Effector CD4-positive, alpha-beta T cell (primary cell): ENCODE data around the gene BLTP2.
A peak's percentile ranks its signal among the peaks of the same experiment; 100 is the strongest.
"Not testable (repeated sequence)": the region's sequence is repeated elsewhere in the genome, so short reads cannot be mapped to it uniquely, and the experiment has no call there.

Experiments
- DNase-seq: peaks from one replicate; pipeline ENCODE4 v3.0.0-alpha.2; 2020
- total RNA-seq: gene quantifications from one replicate; lab custom pipeline; 2026; lab: John Stamatoyannopoulos, UW

BLTP2 gene
- total RNA-seq, result 234 reads per million, percentile 94 among the genes with 10 or more reads in this experiment

DNA sequence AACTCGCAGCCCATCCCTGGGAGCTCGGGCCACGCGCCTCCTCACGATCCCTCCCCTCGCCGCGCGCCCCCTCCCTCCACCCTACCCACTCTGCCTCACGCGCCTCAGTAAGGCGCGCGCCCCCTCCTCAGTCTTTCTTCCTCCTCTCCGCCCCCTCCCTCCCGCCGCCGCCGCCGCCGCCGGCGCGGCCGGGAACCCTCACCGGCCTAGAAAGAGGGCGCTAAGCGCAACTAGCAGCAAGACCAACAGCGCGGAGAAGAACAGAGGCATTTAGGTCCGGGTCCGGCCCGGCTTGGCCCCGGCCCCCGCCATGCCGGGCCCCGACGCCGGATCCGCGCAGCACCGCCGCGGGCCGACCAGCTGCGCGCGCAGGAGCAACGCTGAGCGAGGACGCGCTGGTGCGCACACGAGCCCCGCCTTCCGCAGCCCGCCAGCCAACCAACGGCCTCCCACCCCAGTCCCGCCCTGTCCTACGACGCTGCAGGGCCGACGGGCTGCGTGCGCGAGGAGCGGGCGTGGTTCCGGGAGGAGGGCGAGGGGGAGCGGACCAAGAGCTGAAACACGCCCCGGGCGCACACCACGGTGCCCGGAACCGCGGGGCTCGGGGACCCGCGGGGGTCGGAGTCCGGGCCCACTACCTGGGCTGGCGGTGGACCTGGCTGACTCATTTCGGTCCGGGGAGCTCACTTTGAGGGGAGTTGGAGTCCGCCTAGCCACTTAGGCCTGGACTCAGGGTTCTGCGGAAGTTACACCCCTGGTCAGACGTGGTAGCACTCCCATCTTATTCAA is at the start of gene BLTP2:
TSS of gene BLTP2 (minus strand) at position 372 of the 789 bp plus-strand sequence. CDS start at position 270, 102 bp downstream.
- DNase-seq, result peak; percentile 93

DNA sequence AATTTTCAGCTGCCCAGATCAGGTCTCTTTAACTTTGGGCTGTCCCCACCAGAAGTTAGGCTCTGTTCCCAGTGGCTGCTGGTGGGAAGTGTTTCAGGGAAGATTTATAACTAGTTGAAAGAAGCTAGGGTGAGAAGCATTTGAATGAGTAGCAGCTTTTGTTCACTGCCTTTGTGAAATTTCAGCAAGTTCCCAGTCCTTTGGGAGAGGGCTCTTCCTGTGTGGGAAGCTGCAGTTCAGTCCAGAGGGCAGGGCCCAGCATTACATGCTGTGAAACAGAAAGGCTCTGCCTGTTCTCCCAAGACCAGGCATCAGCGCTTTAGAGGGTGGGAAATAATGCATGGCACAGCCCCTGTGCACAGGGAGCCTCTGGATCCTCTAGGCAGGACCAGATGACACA is 48.9 kb upstream of the BLTP2 start:
- DNase-seq, result no peak

DNA sequence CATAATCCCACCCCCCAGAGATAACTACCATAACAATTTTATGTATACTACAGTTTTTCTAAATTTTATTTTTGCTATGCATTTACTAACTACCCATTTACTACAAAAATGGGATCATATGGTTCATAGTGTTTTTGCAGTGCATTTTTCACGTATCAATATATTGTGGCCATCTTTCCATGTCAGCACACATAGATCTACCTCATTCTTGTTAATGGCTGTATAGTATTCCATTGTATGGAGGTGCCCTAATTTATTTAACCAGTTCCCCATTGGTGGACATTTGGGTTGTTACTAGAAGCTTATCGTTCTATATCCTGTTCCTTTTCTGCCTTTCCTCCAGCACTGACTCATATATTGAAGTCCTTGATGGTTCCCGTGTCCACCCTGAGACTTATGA is 44.1 kb upstream of the BLTP2 start:
- no peak for DNase-seq

DNA sequence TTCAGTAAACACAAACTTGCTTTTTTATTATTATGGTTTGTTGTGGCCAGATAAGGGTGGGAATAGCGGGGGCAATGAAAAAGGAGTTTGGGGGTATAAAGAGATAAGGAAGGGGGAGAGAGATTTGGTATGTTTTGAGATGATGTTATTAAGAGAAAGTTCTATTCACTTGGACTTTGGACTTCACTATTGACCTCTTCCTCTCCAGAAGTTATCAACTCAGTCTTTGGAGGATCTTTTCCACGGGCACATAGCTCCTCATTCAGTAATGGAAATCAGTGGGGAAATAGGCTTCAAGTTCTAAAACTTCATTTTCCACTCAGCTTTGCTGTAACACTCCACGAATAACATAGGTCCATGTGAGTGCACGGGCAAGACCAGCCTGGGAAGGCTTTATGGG is 43.5 kb upstream of the BLTP2 start:
- DNase-seq, result no peak

DNA sequence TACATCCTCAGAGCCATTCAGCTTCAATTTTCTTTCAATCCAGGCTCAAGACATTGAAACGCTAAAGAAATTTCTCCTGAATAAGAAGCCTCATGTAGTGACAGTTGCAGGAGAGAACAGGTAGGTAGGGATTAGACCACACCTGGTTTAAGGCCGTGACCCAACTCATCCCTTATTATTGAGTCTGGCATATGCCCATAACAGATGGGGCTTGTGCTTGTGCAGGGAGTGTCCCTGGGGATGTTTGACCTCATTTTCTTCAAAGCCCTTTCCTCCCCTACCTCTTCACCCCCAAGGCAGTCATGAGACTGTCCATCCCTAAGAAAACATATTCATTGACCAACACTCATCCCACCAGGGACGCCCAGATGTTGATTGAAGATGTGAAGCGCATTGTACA is 41.3 kb upstream of the BLTP2 start:
- no peak for DNase-seq

DNA sequence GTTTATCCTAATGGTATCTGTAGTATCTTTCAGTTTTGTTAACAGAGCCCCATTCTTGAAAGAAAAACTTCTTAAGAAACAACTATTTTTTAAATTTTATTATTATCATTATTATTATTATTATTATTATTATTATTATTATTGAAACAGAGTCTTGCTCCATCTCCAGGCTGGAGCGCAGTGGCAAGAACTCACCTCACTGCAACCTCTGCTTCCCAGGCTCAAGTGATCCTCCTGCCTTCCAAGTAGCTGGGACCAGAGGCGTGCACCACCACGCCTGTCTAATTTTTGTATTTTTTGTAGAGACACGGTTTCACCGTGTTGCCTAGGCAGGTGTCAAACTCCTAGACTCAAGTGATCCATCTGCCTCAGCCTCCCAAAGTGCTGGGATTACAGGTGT is 40.4 kb upstream of the BLTP2 start:
- no peak for DNase-seq

DNA sequence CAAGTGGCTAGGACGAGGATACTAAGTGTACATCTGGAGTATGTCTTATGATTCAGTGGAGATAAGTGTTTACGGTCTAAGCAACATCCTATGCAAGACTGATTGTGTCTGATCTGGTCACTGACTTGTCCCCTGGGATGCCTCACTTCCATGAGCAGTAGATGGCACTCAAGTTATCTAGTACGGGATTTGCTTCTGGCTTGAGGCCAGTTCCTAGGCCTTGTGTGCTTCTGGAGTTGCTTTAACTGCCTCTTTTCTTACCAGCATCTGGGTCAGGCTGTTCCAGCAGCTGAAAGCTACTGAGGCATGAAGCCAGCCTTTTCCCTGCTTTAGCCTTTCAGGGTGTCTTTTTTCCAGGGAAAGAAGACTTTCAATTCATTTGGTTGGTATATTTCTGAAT is 40.0 kb upstream of the BLTP2 start:
- no peak for DNase-seq

DNA sequence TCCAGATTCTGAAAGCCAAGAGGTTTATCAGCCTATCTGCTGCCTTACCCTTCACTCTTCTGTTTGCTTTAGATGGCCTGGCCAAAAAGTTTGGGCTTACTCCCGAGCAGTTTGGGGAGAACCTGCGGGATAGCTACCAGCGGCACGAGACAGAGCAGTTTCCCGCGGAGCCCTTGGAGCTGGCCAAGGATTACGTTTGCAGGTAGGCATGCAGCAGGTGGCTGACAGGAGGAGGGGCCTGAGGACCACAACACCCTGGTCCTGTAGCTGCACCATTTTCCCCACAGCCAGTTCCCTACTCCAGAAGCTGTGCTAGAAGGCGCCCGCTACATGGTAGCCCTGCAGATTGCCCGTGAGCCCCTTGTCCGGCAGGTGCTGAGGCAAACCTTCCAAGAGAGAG is 37.7 kb upstream of the BLTP2 start:
- no peak for DNase-seq

DNA sequence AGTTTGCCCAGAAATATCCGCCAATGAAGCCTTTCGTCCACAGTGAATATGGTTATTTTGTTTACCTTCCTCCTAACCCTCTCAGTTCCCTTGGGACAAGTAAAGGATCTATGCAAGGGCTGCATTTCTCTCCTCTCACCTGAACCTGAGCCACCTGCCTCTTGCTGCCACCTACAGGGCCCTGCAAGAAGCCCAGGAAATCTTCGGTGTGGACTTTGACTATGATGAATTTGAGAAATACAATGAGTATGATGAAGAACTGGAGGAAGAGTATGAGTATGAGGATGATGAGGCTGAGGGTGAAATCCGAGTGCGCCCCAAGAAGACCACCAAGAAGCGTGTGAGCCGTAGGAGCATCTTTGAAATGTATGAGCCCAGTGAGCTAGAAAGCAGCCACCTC is 31.0 kb upstream of the BLTP2 start:
- no peak for DNase-seq

DNA sequence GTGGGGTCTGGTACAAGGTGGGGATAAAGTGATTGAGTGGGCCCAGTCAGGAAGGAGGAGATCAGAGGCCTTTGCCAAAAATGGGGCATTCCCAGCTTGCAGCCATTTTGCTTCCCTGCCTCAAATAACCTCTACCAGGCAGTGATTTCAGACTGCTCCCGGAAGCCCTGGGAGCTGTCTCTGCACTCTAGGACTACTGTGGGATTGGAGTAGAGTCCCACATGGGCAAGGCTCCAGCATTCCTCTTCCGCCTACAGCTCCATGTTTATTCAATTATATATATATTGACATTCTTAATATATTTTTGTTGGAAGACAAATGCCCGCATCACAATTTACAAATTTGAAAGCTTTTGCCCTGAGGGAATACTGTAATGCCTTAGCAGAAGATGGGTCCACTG is 30.5 kb upstream of the BLTP2 start:
- no peak for DNase-seq

DNA sequence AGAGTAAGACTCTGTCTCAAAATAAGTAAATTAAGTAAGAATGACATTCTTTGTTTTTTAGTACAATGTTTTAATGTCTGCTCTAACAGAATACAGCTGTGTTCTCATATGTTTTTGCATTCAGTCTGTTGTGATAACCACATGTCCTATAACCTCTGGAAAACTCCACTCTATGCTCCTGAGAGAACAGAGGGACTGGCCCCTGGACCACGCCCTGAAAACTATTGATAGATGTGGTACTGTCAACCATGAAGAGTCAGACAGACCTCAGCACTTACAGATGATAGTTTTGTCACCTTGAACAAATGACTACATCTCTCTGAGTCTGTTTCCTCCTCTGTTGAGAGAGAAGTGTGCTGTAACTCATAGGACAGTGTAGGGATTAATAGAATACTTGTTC is 25.0 kb upstream of the BLTP2 start:
- no peak for DNase-seq

DNA sequence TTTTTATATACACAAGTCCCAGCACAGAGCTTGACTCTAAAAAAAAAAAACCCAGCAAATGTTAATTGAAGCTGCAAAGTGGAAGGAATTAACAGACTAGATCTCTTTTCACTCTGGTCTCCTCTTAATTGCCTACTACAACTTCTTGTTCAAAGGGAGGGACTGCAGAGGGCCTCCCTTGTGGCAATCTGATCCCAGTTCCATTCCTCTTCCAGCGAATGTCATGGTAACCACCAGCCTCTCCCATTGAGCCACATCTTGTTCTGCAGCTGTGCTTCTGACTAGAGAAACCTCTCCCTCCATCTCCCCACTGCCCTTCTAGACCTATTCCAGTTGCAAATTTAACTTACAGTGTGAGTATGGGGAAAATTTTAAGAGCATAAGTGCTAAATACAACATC is 22.9 kb upstream of the BLTP2 start:
- DNase-seq, result no peak

DNA sequence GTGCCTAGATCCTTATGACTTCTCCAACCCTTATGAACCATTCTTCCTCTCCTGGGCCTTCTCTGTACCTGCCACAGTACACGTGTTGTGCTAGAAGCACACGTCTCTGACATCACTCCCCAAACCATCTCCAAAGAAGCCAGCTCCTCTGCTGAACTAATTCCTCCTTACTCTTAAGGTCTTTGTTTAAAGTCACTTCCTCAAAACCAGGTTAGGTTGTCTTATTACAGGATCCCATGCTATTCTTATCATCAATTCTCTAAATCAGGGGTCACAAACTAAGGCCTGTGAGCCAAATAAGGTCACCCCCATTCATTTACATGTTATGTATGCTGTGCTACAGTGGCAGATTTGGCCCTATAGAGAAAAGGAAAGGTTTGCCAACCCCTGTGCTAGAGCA is 21.0 kb upstream of the BLTP2 start:
- no peak for DNase-seq

DNA sequence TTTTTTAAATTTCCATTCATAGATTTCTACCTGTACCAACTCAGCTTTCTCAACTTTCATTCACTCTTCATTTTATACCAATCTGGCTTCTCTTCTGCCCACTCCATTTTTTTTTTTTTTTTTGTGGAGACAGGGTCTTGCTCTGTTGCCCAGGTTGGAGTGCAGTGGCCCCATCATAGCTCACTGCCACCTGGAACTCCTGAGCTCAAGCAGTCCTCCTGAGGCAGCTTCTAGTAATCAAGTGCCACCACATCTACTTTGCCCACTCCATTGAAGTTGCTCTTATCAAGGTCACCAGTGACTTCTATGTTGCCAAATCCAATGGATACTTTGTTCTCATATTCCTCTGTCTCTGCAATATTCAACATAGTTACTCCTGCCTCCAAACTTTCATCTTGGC is 18.8 kb upstream of the BLTP2 start:
- no peak for DNase-seq

DNA sequence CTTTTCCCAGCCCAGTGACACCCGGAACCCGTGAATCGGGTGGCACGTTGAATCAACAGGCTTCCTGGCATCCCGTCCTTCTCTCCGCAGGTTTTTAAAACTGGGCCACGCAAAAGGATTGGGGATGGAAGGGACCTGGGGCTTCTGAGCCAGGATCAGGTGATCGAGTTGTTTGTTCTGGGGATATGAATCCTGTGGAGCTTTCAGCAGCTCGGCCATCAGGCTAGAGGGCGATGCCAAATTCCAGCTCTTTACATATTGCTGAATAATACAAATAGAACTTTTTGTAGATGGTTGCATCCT is 17.5 kb upstream of the BLTP2 start:
- no peak for DNase-seq

DNA sequence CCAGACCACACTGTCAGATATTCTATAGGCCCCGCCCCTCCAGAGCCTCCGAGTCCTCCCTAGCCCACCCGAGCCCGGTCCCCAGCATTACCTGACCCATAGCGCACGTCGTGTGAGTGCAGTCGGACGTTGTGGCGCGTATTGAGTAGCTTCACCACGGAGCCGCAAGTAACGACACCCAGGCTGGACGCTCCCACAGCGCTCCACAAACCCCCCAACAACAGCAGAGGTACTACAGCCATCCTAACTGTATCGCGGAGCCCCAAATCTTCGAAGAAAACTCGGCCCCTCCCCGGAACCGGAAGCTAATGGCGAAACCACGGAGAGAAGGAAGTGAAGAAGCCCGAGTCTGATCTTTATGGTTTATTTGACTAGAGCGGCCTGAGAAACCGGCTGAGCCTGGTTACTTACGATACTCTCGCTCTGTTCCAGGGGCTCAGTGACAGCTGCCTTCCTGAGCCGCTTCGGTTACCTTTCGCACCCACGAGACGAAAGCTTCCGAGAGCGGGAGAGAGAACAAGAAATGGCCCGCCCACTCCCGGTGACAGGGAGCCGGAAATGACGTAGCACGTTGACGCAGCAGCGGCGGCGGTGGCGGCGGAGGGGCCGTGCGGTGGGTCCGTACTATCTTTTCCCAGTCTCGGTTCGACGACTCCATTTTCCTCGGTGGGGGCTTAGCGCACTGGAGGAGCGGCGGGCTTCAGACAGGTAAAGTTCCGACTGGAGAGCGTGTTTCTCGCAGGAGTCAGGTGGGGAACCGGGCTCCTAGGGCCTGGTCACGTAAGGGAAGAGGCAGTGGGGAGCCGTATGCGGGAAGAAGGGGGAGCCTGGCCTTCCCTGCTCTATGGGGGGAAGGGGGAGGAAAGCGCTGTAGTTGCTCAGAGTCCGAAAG is 16.9 kb upstream of the BLTP2 start, which contains the start of the genes SDF2 and SUPT6H:
TSS of gene SDF2 (minus strand) at position 272 of the 892 bp plus-strand sequence. CDS start at position 242, 30 bp downstream.
TSS of gene SUPT6H (plus strand) at position 571 of the 892 bp plus-strand sequence. CDS start 11,197 bp downstream, outside the sequence.
- peak; percentile 92 for DNase-seq

DNA sequence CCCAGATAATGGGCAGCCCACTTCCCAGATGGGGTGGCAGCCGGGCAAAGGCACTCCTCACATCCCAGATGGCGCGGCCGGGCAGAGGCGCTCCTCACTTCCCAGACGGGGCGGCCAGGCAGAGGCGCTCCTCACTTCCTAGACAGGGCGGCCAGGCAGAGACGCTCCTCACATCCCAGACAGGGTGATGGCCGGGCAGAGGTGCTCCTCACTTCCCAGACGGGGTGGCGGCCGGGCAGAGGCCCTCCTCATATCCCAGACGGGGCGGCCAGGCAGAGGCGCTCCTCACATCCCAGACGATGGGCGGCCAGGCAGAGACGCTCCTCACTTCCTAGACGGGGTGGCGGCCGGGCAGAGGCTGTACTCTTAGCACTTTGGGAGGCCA is 14.5 kb upstream of the BLTP2 start:
- not testable (repeated sequence) for DNase-seq

DNA sequence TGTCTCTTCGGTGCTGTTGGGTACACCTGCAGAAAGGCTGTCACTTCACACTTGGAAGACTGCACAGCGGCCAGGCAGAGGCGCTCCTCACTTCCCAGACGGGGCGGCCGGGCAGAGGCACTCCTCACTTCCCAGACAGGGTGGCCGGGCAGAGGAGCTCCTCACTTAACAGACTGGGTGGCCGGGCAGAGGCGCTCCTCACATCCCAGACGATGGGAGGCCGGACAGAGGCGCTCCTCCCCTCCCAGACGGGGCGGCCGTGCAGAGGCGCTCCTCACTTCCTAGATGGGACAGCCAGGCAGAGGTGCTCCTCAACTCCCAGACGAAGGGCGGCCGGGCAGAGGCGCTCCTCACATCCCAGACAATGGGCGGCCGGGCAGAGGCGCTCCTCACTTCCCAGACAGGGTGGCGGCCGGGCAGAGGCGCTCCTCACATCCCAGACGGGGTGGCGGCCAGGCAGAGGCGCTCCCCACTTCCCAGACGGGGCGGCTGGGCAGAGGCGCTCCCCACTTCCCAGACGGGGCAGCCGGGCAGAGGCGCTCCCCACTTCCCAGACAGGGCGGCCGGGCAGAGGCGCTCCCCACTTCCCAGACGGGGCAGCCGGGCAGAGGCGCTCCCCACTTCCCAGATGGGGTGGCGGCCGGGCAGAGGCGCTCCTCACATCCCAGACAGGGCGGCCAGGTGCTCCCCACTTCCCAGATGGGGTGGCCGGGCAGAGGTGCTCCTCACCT is 14.0 kb upstream of the BLTP2 start:
- not testable (repeated sequence) for DNase-seq

DNA sequence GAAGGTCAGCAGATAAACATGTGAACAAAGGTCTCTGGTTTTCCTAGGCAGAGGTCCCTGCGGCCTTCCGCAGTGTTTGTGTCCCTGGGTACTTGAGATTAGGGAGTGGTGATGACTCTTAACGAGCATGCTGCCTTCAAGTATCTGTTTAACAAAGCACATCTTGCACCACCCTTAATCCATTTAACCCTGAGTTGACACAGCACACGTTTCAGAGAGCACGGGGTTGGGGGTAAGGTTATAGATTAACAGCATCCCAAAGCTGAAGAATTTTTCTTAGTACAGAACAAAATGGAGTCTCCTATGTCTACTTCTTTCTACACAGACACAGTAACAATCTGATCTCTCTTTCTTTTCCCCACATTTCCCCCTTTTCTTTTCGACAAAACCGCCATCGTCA is 13.4 kb upstream of the BLTP2 start:
- DNase-seq, result not testable (repeated sequence)

DNA sequence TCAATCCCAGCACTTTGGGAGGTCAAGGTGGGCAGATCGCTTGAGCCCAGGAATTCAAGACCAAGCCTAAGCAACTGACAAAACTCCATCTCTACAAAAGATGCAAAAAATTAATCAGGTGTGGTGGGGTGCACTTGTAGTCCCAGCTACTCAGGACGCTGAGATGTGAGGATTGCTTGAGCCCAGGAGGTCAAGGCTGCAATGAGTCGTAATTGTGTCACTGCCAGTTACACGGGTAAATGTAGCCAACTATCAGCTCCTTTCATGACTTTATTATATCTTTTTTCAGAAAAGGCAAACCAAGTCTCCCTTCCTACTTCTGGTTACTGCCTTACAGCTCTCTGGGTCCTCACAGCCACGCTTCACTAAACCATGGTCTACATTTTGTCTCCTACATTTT is 12.8 kb upstream of the BLTP2 start:
- no peak for DNase-seq

DNA sequence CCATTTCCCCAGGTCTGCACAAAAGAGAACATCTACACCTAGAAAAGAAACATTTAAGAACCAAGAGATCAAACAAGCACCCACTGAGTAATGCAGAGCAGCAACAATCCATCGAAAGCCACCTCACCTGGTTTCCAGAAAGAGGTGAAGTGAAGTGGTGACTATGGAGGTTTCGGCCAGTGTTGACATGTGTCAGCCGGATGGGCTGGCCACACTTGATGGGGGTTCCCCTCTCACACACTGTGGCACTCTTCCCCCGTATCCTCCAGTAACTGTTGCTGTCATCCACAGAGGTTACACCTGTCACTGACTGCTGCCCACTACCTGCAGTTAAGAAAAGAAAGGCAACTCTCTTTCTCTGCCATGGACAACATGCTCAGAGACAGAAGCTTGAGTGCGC is 10.2 kb upstream of the BLTP2 start:
- DNase-seq, result no peak

DNA sequence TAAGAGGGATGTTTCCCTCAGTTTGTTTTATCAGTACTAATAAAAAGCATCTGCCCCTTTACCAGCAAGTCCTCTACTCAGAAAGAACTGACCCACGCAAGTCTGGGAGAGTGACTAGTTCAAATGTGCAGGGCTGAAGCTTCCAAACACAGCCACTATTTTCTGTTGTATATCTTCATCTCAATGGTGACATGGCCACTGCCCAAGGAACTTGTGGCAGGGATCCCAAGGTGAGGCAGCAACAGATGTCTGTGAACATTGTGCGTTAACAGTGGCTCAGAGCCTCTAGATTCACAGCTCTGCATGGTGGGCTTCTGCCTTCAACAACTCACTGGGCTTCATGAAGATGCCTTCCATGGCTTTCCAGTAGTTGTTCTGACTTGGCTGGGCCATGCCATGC is 3.7 kb upstream of the BLTP2 start:
- no peak for DNase-seq
